ENCODE results near the gene PTTG1. TPM values are rescaled to one million over a fixed set of nuclear protein-coding genes. Genes with fewer than 3 reads are reported as not detected.

Gene PTTG1
- total and polyA plus RNA-seq, 9 of the 15 experiments (the other 6 are each of a cell fraction or from before 2014, with no cell fraction given): 193 to 1,088 (median 349) TPM

DNA sequence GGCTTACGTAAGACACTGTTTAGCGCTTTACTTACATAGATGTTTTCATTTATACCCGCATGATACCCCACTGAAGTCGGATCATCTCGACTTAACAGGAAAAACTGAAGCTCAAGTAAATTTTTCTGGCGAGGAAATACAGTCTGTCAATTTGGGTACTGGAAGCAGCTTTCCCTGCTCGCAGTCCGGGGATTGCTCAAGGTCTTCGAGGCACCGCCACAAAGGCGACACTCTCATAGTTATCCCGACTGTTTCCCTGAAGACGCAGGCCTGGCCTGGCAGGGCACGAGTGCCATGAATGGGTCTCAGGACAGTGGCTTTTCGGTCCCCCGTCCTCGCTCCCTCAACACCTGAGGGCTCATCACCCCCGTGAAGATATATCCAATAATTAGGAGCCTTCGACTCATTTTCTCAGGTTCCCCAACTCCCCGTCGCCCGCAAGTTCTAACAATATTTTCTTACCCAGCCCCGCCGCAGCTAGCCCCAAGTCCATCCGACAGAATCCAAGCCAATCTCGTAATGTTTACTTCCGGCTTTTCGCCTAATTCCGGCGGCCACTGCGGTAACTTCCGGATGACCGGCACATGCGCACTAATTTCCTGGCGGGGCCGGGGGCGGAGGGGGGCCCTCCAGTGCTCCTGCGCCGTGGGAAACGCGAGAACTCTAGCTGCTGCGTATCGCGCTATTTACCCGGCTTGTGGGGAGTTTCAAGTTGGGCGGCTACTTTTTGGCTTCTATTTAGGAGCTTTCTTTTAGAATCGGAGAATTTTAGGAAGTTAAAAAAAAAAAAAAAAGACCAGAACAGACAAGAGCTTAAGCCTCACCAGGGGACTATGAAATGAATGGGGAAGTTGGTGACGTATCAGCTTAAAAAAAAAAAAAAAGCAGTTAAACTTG lies 2.8 kb upstream of the PTTG1 start, which contains the start of gene SLU7 (continued):
- peak; percentile 33 for TF ChIP-seq POU5F1 (IDR thresholded peaks at IDR 0.05; ENCODE audit: borderline replicate concordance, low read depth, low read length, partially characterized antibody)
- TF ChIP-seq ZNF436 (CRISPR knock-in tag; IDR thresholded peaks at IDR 0.05): no peak
- TF ChIP-seq NCOA4 (IDR thresholded peaks at IDR 0.05; ENCODE audit: partially characterized antibody): no peak
- TF ChIP-seq POLR2H (tag; IDR thresholded peaks at IDR 0.05; ENCODE audit: low read depth): peak; percentile 75
- TF ChIP-seq RNF2 (IDR thresholded peaks at IDR 0.05): no peak
- no peak for TF ChIP-seq MTF1 (CRISPR knock-in tag; IDR thresholded peaks at IDR 0.05; ENCODE audit: borderline replicate concordance)
- TF ChIP-seq FOXM1 (IDR thresholded peaks at IDR 0.05; ENCODE audit: low read depth): peak; percentile 22; the same call in 1 of the 2 replicates
- TF ChIP-seq FOXM1 (CRISPR knock-in tag; IDR thresholded peaks at IDR 0.05; ENCODE audit: low read depth): no peak
- no peak for TF ChIP-seq HDAC3 (IDR thresholded peaks at IDR 0.05; ENCODE audit: borderline replicate concordance, partially characterized antibody)
- TF ChIP-seq, protein P1, sequence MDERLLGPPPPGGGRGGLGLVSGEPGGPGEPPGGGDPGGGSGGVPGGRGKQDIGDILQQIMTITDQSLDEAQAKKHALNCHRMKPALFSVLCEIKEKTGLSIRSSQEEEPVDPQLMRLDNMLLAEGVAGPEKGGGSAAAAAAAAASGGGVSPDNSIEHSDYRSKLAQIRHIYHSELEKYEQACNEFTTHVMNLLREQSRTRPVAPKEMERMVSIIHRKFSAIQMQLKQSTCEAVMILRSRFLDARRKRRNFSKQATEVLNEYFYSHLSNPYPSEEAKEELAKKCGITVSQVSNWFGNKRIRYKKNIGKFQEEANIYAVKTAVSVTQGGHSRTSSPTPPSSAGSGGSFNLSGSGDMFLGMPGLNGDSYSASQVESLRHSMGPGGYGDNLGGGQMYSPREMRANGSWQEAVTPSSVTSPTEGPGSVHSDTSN (CRISPR knock-in tag; IDR thresholded peaks at IDR 0.05; ENCODE audit: low read depth): no peak
- TF ChIP-seq, protein P1 (tag; conservative IDR thresholded peaks at IDR 0.05; ENCODE audit: low read depth): no peak
- no peak for TF ChIP-seq ADNP (tag; IDR thresholded peaks at IDR 0.05)
- TF ChIP-seq ARNT (IDR thresholded peaks at IDR 0.05): peak in 1 of 2 experiments; percentile 26; a peak in 1 of 4 replicates
- no peak for TF ChIP-seq SAFB2 (IDR thresholded peaks at IDR 0.05; ENCODE audit: borderline replicate concordance, low read depth, low read length, severe bottlenecking)
- TF ChIP-seq, protein P2, sequence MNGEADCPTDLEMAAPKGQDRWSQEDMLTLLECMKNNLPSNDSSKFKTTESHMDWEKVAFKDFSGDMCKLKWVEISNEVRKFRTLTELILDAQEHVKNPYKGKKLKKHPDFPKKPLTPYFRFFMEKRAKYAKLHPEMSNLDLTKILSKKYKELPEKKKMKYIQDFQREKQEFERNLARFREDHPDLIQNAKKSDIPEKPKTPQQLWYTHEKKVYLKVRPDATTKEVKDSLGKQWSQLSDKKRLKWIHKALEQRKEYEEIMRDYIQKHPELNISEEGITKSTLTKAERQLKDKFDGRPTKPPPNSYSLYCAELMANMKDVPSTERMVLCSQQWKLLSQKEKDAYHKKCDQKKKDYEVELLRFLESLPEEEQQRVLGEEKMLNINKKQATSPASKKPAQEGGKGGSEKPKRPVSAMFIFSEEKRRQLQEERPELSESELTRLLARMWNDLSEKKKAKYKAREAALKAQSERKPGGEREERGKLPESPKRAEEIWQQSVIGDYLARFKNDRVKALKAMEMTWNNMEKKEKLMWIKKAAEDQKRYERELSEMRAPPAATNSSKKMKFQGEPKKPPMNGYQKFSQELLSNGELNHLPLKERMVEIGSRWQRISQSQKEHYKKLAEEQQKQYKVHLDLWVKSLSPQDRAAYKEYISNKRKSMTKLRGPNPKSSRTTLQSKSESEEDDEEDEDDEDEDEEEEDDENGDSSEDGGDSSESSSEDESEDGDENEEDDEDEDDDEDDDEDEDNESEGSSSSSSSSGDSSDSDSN (IDR thresholded peaks at IDR 0.05; ENCODE audit: borderline replicate concordance in 1 of 2, low read depth in 2 of 2, low read length in 2 of 2): peak in 1 of 2 experiments; percentile 23; a peak in 1 of 4 replicates
- no peak for TF ChIP-seq PTRF (tag; IDR thresholded peaks at IDR 0.05)
- no peak for TF ChIP-seq SOX6 (IDR thresholded peaks at IDR 0.05)
- TF ChIP-seq ZNF589 (CRISPR knock-in tag; IDR thresholded peaks at IDR 0.05; ENCODE audit: low read depth): no peak
- TF ChIP-seq POLR2A (conservative IDR thresholded peaks at IDR 0.05): peak; percentile 89
- TF ChIP-seq ZFPM2 (CRISPR knock-in tag; IDR thresholded peaks at IDR 0.05): no peak
- no peak for TF ChIP-seq SIX5 (IDR thresholded peaks at IDR 0.05; ENCODE audit: borderline replicate concordance in 1 of 2, insufficient read depth in 1 of 2, low read depth in 1 of 2, low read length in 2 of 2)
- no peak for TF ChIP-seq MCM2 (IDR thresholded peaks at IDR 0.05; ENCODE audit: low read depth)
- TF ChIP-seq ZNF551 (CRISPR knock-in tag; IDR thresholded peaks at IDR 0.05): no peak
- TF ChIP-seq ESRRB (CRISPR knock-in tag; IDR thresholded peaks at IDR 0.05; ENCODE audit: borderline replicate concordance): no peak

Data from K562 (cell line).